Left ventricle myocardium inferior (tissue), 1 donor: ENCODE measurements around the gene TAS2R60. TPM values are rescaled to one million over a fixed set of nuclear protein-coding genes. Genes with fewer than 3 reads are reported as not detected.

Source experiments
- DNase-seq: peaks from one replicate; pipeline ENCODE4 v3.0.0-alpha.2; 2020
- H3K27ac ChIP-seq: fragments of 200-600 bp; replicated peaks from 2 replicates; pipeline ENCODE4 v1.8.0; 2021
- H3K27me3 ChIP-seq: fragments of 200-600 bp; 2 replicates; pipeline ENCODE4 v1.8.0; 2021; ENCODE audit warnings: low read depth
- H3K36me3 ChIP-seq: fragments of 200-600 bp; 2 replicates; pipeline ENCODE4 v1.8.0; 2021
- H3K4me1 ChIP-seq: fragments of 200-600 bp; 2 replicates; pipeline ENCODE4 v1.8.0; 2021
- H3K4me3 ChIP-seq: fragments of 200-600 bp; 2 replicates; pipeline ENCODE4 v1.8.0; 2021; ENCODE audit warnings: mild to moderate bottlenecking, moderate library complexity
- H3K9me3 ChIP-seq: fragments of 200-600 bp; replicated peaks from 2 replicates; pipeline ENCODE4 v1.8.0; 2021
- CTCF ChIP-seq: fragments of 200-600 bp; IDR thresholded peaks from 2 replicates; pipeline ENCODE4 v1.8.0; 2021; ENCODE audit warnings: antibody characterized with exemption, mild to moderate bottlenecking, borderline replicate concordance
- intact Hi-C: fragments of 100-400 bp; cut with micrococcal nuclease; formaldehyde crosslinking; loops from one replicate; pipeline ENCODE4 v1.11.0; 2022
- long read RNA-seq: library from polyadenylated mRNA; unstranded; transcript quantifications from one replicate; pipeline ENCODE4 v2.0.0, GENCODE V29; 2021
- total RNA-seq: library from RNA; stranded (reverse); fragmentation: NEBNext Ultra II Directional; extraction: Animal tissue kit (Norgen Biotek cat#: 25700); gene quantifications from one replicate; pipeline ENCODE4 v1.2.1, GENCODE V29; 2021
- donor health status: DM: no; HTN: yes; CAD: no; lungs with severe emphysema.

TAS2R60 gene
- total RNA-seq: not detected
- long read RNA-seq: 0 reads

GRCh38 chr7:143443153-143443552 lies at the start of gene TAS2R60:
Gene TAS2R60 (plus strand): TSS chr7:143443453. CDS start chr7:143443453, 0 bp downstream.
- no peak within 1 kb of the TSS for H3K4me3 ChIP-seq
- DNase-seq: no peak
- H3K27ac ChIP-seq: no peak within 1 kb of the TSS
- H3K36me3 ChIP-seq: no peaks in the 10 kb centered on the region
- intact Hi-C loops: no loop called here
- no peaks in the 10 kb centered on the region for H3K4me1 ChIP-seq
- TF ChIP-seq CTCF: no peak
- no peaks in the 10 kb centered on the region for H3K9me3 ChIP-seq
- peaks cover 29% of the 10 kb centered on the region for H3K27me3 ChIP-seq

GRCh38 chr7:143394068-143394467 lies 49.2 kb upstream of the TAS2R60 start:
- intact Hi-C loops: no loop called here
- no peak for DNase-seq
- no peaks in the 10 kb centered on the region for H3K9me3 ChIP-seq
- peaks cover 77% of the 10 kb centered on the region for H3K4me1 ChIP-seq
- H3K36me3 ChIP-seq: peaks cover 29% of the 10 kb centered on the region
- no peaks in the 10 kb centered on the region for H3K27me3 ChIP-seq
- H3K27ac ChIP-seq: no peak overlapping the region
- no peak overlapping the region for H3K4me3 ChIP-seq
- no peak for TF ChIP-seq CTCF

GRCh38 chr7:143394777-143395176 lies 48.5 kb upstream of the TAS2R60 start:
- Histone ChIP-seq H3K4me3 (no peak overlapping the region), H3K36me3 (peaks cover 22% of the 10 kb centered on the region), H3K4me1 (peaks cover 70% of the 10 kb centered on the region), H3K27ac (peak overlapping the region; percentile 60), H3K9me3 (no peaks in the 10 kb centered on the region), H3K27me3 (no peaks in the 10 kb centered on the region)
- intact Hi-C loops: no loop called here
- DNase-seq: no peak
- TF ChIP-seq CTCF: no peak

GRCh38 chr7:143395187-143396149 lies 47.8 kb upstream of the TAS2R60 start:
- Histone ChIP-seq H3K36me3 (peaks cover 15% of the 10 kb centered on the region), H3K4me1 (peaks cover 64% of the 10 kb centered on the region), H3K27ac (peak overlapping the region; percentile 60), H3K9me3 (no peaks in the 10 kb centered on the region), H3K27me3 (no peaks in the 10 kb centered on the region), H3K4me3 (peak overlapping the region; percentile 12)
- intact Hi-C loops: no loop called here
- DNase-seq: no peak
- TF ChIP-seq CTCF: no peak

- TF ChIP-seq CTCF: no peak
- Histone ChIP-seq H3K27me3 (no peaks in the 10 kb centered on the region), H3K27ac (peak overlapping the region; percentile 60), H3K4me1 (peaks cover 56% of the 10 kb centered on the region), H3K9me3 (no peaks in the 10 kb centered on the region), H3K36me3 (peaks cover 8% of the 10 kb centered on the region), H3K4me3 (peak overlapping the region; percentile 12)
- intact Hi-C loops: no loop called here
- no peak for DNase-seq
Observed at GRCh38 chr7:143396182-143396581, 47.1 kb upstream of the TAS2R60 start.
